A673 (cell line): ENCODE results near the gene NBAS. TPM values are rescaled to one million over a fixed set of nuclear protein-coding genes. Genes with fewer than 3 reads are reported as not detected.

Experiments used
- BruUV-seq: library from RNA; stranded (reverse); fragments of 400-500 nt; replicated peaks from 2 replicates; lab custom pipeline; 2021; lab: Mats Ljungman, UMichigan
- CTCF ChIA-PET: fragments of 300-600 bp; sonication (Branson Sonifier 250); formaldehyde crosslinking; loops from one replicate; lab custom pipeline; 2022; ENCODE audit warnings: antibody characterized with exemption; lab: Charles Lee
- POLR2A ChIA-PET: fragments of 300-600 bp; sonication (Branson Sonifier 250); formaldehyde crosslinking; loops from one replicate; lab custom pipeline; 2022; ENCODE audit warnings: antibody characterized with exemption; ENCODE audit not compliant: low non-redundant PET; lab: Charles Lee
- DNase-seq: peaks from one replicate; pipeline ENCODE4 v3.0.0-alpha.2; 2015; ENCODE audit warnings: low spot score
- H3K27ac ChIP-seq: fragments of 200-600 bp; sonication (generic); 2 replicates; pipeline ENCODE4 v1.5.1; 2016; ENCODE audit warnings: mixed run types, low read depth, mild to moderate bottlenecking, mixed read lengths, antibody characterized with exemption, low read length; ENCODE audit not compliant: poor library complexity, severe bottlenecking
- H3K27me3 ChIP-seq: fragments of 200-600 bp; sonication (generic); replicated peaks from 2 replicates; pipeline ENCODE4 v1.6.1; 2017; ENCODE audit warnings: mixed run types, low read depth, mild to moderate bottlenecking, mixed read lengths, antibody characterized with exemption, low read length; ENCODE audit not compliant: insufficient read depth, poor library complexity
- H3K36me3 ChIP-seq: fragments of 200-600 bp; sonication (generic); 2 replicates; pipeline ENCODE4 v1.6.1; 2016; ENCODE audit warnings: mixed run types, mild to moderate bottlenecking, mixed read lengths, antibody characterized with exemption, low read length; ENCODE audit not compliant: insufficient read depth, poor library complexity, severe bottlenecking
- H3K4me1 ChIP-seq: fragments of 200-600 bp; sonication (generic); 2 replicates; pipeline ENCODE4 v1.6.1; 2017; ENCODE audit warnings: mixed run types, mild to moderate bottlenecking, mixed read lengths, antibody characterized with exemption, low read length; ENCODE audit not compliant: insufficient read depth, poor library complexity, severe bottlenecking
- H3K4me3 ChIP-seq: fragments of 200-600 bp; sonication (generic); 2 replicates; pipeline ENCODE4 v1.5.1; 2016; ENCODE audit warnings: low read depth, mixed run types, mild to moderate bottlenecking, mixed read lengths, low read length; ENCODE audit not compliant: poor library complexity, severe bottlenecking
- H3K9me3 ChIP-seq: fragments of 200-600 bp; sonication (generic); 2 replicates; pipeline ENCODE4 v1.6.1; 2016; ENCODE audit warnings: mixed run types, low read depth, mild to moderate bottlenecking, mixed read lengths, antibody characterized with exemption, low read length; ENCODE audit not compliant: poor library complexity, severe bottlenecking
- CTCF ChIP-seq: fragments of 300-800, 200-600 bp; sonication (generic); conservative IDR thresholded peaks from 2 replicates; pipeline ENCODE4 v1.5.1; 2017; ENCODE audit warnings: low read depth, mild to moderate bottlenecking, antibody characterized with exemption, low read length, moderate library complexity, mixed read lengths
- EZH2 ChIP-seq: fragments of 200-600 bp; sonication (generic); IDR thresholded peaks from 2 replicates; pipeline ENCODE4 v1.6.1; 2017; ENCODE audit warnings: borderline replicate concordance, low read depth, mild to moderate bottlenecking, mixed read lengths, antibody characterized with exemption, low read length; ENCODE audit not compliant: poor library complexity, severe bottlenecking
- intact Hi-C: fragments of 100-400 bp; cut with micrococcal nuclease; formaldehyde crosslinking; loops from one replicate; pipeline ENCODE4 v1.10.0; 2022; ENCODE audit not compliant: unreplicated experiment
- total RNA-seq: library from RNA; stranded (reverse); gene quantifications from 2 replicates; pipeline ENCODE4 v1.2.3, GENCODE V29; 2021

Gene NBAS
- total RNA-seq, 1 experiment from 2014 or later, result 38.7 TPM

DNA sequence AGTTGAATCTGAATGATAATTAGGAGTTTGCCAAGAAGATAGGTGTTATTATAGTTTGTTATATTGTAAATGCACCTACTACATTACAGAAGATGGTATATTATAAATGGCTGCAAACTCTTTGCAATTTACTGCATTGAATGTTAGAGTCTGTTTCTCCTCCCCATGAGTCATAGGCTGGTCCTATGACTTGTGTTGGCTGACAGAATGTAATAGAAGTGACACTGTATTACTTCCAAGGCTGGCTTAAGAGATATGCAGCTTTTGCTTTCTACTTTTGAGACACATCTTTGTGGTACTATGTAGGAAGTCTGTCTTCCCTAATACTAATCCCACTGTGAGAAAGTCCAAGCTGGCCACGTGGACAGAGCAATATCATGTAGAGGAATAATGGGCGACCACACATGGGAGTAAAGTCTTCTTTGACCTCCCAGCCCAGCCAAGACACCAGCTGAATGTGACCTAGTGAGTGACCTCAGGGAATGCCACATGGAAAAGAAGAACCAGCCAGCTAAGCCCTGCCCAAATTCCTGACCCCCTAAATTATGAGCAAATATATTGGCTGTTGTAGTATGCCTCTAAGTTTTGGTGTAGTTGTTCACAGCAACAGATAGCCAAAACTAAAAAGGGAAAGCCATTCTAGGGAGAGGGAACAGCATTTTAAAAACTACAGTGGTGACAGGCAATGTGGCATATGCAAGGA is 23.8 kb upstream of the NBAS start:
- POLR2A ChIA-PET, result no interaction called here
- BruUV-seq, result no TSS peak

GRCh38 chr2:15584316-15584715 is 23.2 kb upstream of the NBAS start:
- POLR2A ChIA-PET, result no interaction called here
- no peak for DNase-seq
- TF ChIP-seq CTCF, result no peak
- no peak for TF ChIP-seq EZH2
- H3K9me3 ChIP-seq, result no peaks in the 10 kb centered on the region
- CTCF ChIA-PET, result no interaction called here
- intact Hi-C loops, result loop anchor here (10.0 kb wide), 1 partner anchor 670 kb away; no protein-coding TSS in a partner anchor
- H3K27me3 ChIP-seq, result peaks cover 5% of the 10 kb centered on the region
- no peaks in the 10 kb centered on the region for H3K4me1 ChIP-seq
- H3K4me3 ChIP-seq, result no peak overlapping the region
- BruUV-seq, result no TSS peak
- no peaks in the 10 kb centered on the region for H3K36me3 ChIP-seq
- H3K27ac ChIP-seq, result no peak overlapping the region

More for the DNA sequence above, 23.8 kb upstream of the NBAS start:
- no peak overlapping the region for H3K4me3 ChIP-seq
- no peak for TF ChIP-seq EZH2
- no peak for TF ChIP-seq CTCF
- intact Hi-C loops, result loop anchor here (10.0 kb wide), 1 partner anchor 670 kb away; no protein-coding TSS in a partner anchor
- H3K27ac ChIP-seq, result no peak overlapping the region
- peaks cover 5% of the 10 kb centered on the region for H3K27me3 ChIP-seq
- no peaks in the 10 kb centered on the region for H3K36me3 ChIP-seq
- no peak for DNase-seq
- H3K4me1 ChIP-seq, result no peaks in the 10 kb centered on the region
- no peaks in the 10 kb centered on the region for H3K9me3 ChIP-seq
- CTCF ChIA-PET, result interaction anchor here (1.4 kb wide), 1 partner anchor 8 kb away, joined by 3 read pairs; no protein-coding TSS in a partner anchor

GRCh38 chr2:15583826-15584225 is 22.7 kb upstream of the NBAS start:
- Histone ChIP-seq H3K4me1 (no peaks in the 10 kb centered on the region), H3K27ac (no peak overlapping the region), H3K4me3 (no peak overlapping the region), H3K27me3 (peaks cover 5% of the 10 kb centered on the region), H3K9me3 (no peaks in the 10 kb centered on the region), H3K36me3 (no peaks in the 10 kb centered on the region)
- intact Hi-C loops, result loop anchor here (10.0 kb wide), 1 partner anchor 669 kb away; no protein-coding TSS in a partner anchor
- no peak for TF ChIP-seq EZH2
- TF ChIP-seq CTCF, result no peak
- DNase-seq, result no peak
- BruUV-seq, result no TSS peak
- ChIA-PET POLR2A (no interaction called here), CTCF (no interaction called here)
